T-helper 22 cell (primary cell): ENCODE measurements around the gene TTC3.

Experiments used
- DNase-seq: peaks from one replicate; pipeline ENCODE4 v3.0.0-alpha.2; 2020; ENCODE audit warnings: low read depth

Gene TTC3

GRCh38 chr21:37153935-37154350 lies 80.9 kb downstream of the TTC3 start:
- DNase-seq: no peak

GRCh38 chr21:37155186-37155585 lies 82.1 kb downstream of the TTC3 start:
- DNase-seq: no peak

GRCh38 chr21:37157938-37158337 lies 84.9 kb downstream of the TTC3 start:
- no peak for DNase-seq

GRCh38 chr21:37159053-37159776 lies 86.2 kb downstream of the TTC3 start:
- DNase-seq: no peak

GRCh38 chr21:37159949-37160348 lies 86.9 kb downstream of the TTC3 start:
- no peak for DNase-seq

GRCh38 chr21:37164742-37165141 lies 91.7 kb downstream of the TTC3 start:
- no peak for DNase-seq

GRCh38 chr21:37165586-37165985 lies 92.5 kb downstream of the TTC3 start:
- no peak for DNase-seq

- DNase-seq: no peak
Measured at GRCh38 chr21:37166733-37167132, 93.7 kb downstream of the TTC3 start.

- DNase-seq: no peak
Measured at GRCh38 chr21:37168666-37169065, 95.6 kb downstream of the TTC3 start.

- DNase-seq: no peak
Measured at GRCh38 chr21:37172646-37173045, 99.6 kb downstream of the TTC3 start.

GRCh38 chr21:37176716-37177115 lies 103.7 kb downstream of the TTC3 start:
- DNase-seq: no peak

- DNase-seq: no peak
Measured at GRCh38 chr21:37181059-37181458, 108.0 kb downstream of the TTC3 start.

GRCh38 chr21:37182222-37182621 lies 109.2 kb downstream of the TTC3 start:
- no peak for DNase-seq

- DNase-seq: no peak
Measured at GRCh38 chr21:37183749-37184148, 110.7 kb downstream of the TTC3 start.

- no peak for DNase-seq
Measured at GRCh38 chr21:37184784-37185593, 111.9 kb downstream of the TTC3 start.

- no peak for DNase-seq
Measured at GRCh38 chr21:37186983-37187382, 113.9 kb downstream of the TTC3 start.

GRCh38 chr21:37188825-37189224 lies 115.8 kb downstream of the TTC3 start:
- DNase-seq: no peak

GRCh38 chr21:37192019-37192418 lies 119.0 kb downstream of the TTC3 start:
- DNase-seq: no peak

GRCh38 chr21:37193006-37193405 lies 120.0 kb downstream of the TTC3 start:
- no peak for DNase-seq

- DNase-seq: no peak
Measured at GRCh38 chr21:37193676-37194075, 120.6 kb downstream of the TTC3 start.

GRCh38 chr21:37195059-37195458 lies 122.0 kb downstream of the TTC3 start:
- no peak for DNase-seq

GRCh38 chr21:37195610-37196009 lies 122.6 kb downstream of the TTC3 start:
- DNase-seq: no peak

GRCh38 chr21:37196847-37197246 lies 123.8 kb downstream of the TTC3 start:
- DNase-seq: no peak

- no peak for DNase-seq
Measured at GRCh38 chr21:37197746-37198145, 124.7 kb downstream of the TTC3 start.
